PC-3 (cell line): Measurements from ENCODE around the gene CPZ. TPM values are rescaled to one million over a fixed set of nuclear protein-coding genes. Genes with fewer than 3 reads are reported as not detected.
"Not testable (repeated sequence)": the region's sequence is repeated elsewhere in the genome, so short reads cannot be mapped to it uniquely, and the experiment has no call there.

Experiments
- ATAC-seq: fragments of 200-7000 bp; cut with Tn5 transposase; 2 replicates; pipeline ENCODE4 v1.9.1; 2020; ENCODE audit warnings: mild to moderate bottlenecking, moderate library complexity
- BruUV-seq: library from RNA; stranded (reverse); fragments of 400-500 nt; replicated peaks from 2 replicates; lab custom pipeline; 2021; lab: Mats Ljungman, UMichigan
- CTCF ChIA-PET: fragments of 300-600 bp; sonication (Branson Sonifier 250); formaldehyde crosslinking; loops from one replicate; lab custom pipeline; 2022; ENCODE audit warnings: antibody characterized with exemption; lab: Charles Lee
- POLR2A ChIA-PET: fragments of 300-600 bp; sonication (Branson Sonifier 250); formaldehyde crosslinking; loops from one replicate; lab custom pipeline; 2022; ENCODE audit warnings: antibody characterized with exemption; ENCODE audit not compliant: unreplicated experiment; lab: Charles Lee
- DNase-seq: peaks from one replicate; pipeline ENCODE4 v3.0.0-alpha.2; 2015
- H2AFZ ChIP-seq: fragments of 300-600 bp; sonication (generic); 2 replicates; pipeline ENCODE4 v1.6.0; 2016; ENCODE audit warnings: antibody characterized with exemption, low read length
- H3F3A ChIP-seq: fragments of 300-600 bp; sonication (generic); one replicate; pipeline ENCODE4 v1.6.0; 2017; ENCODE audit warnings: antibody characterized with exemption, low read length, control low read depth, mild to moderate bottlenecking; ENCODE audit not compliant: unreplicated experiment
- H3K27ac ChIP-seq: fragments of 300-600 bp; sonication (generic); 2 replicates; pipeline ENCODE4 v1.5.1; 2016; ENCODE audit warnings: mild to moderate bottlenecking, low read length
- H3K27me3 ChIP-seq: fragments of 300-600 bp; sonication (generic); 2 replicates; pipeline ENCODE4 v1.6.1; 2016; ENCODE audit warnings: low read length, mixed read lengths
- H3K36me3 ChIP-seq: fragments of 300-600 bp; sonication (generic); 2 replicates; pipeline ENCODE4 v1.6.1; 2016; ENCODE audit warnings: low read depth, mixed run types, low read length, mixed read lengths
- H3K4me1 ChIP-seq: fragments of 300-600 bp; sonication (generic); 2 replicates; pipeline ENCODE4 v1.5.1; 2016; ENCODE audit warnings: low read length; ENCODE audit not compliant: insufficient read depth
- H3K4me2 ChIP-seq: fragments of 300-600 bp; sonication (generic); 2 replicates; pipeline ENCODE4 v1.6.0; 2016; ENCODE audit warnings: low read length
- H3K4me3 ChIP-seq: fragments of 300-600 bp; sonication (generic); 2 replicates; pipeline ENCODE4 v1.5.1; 2016; ENCODE audit warnings: mild to moderate bottlenecking, low read length, mixed read lengths
- H3K79me2 ChIP-seq: fragments of 300-600 bp; sonication (generic); 2 replicates; pipeline ENCODE4 v1.6.1; 2017; ENCODE audit warnings: low read length, mixed read lengths
- H3K9ac ChIP-seq: fragments of 300-600 bp; sonication (generic); 2 replicates; pipeline ENCODE4 v1.6.0; 2016; ENCODE audit warnings: mild to moderate bottlenecking, low read length
- H3K9me2 ChIP-seq: fragments of 300-600 bp; sonication (generic); replicated peaks from 2 replicates; pipeline ENCODE4 v1.6.1; 2016; ENCODE audit warnings: mixed run types, low read length, mixed read lengths
- H3K9me3 ChIP-seq: fragments of 300-600 bp; sonication (generic); 2 replicates; pipeline ENCODE4 v1.6.1; 2016; ENCODE audit warnings: low read length, mixed read lengths
- H4K20me1 ChIP-seq: fragments of 300-600 bp; sonication (generic); 2 replicates; pipeline ENCODE4 v1.6.1; 2016; ENCODE audit warnings: low read length, mixed read lengths
- EZH2 ChIP-seq: fragments of 300-600 bp; sonication (generic); IDR thresholded peaks from one replicate; pipeline ENCODE4 v1.6.1; 2017; ENCODE audit warnings: antibody characterized with exemption, mild to moderate bottlenecking, low read length; ENCODE audit not compliant: unreplicated experiment
- EZH2phosphoT487 ChIP-seq: fragments of 300-600 bp; sonication (generic); IDR thresholded peaks from 2 replicates; pipeline ENCODE4 v1.6.1; 2018; ENCODE audit warnings: mild to moderate bottlenecking, antibody characterized with exemption, low read length, borderline replicate concordance
- intact Hi-C: fragments of 100-400 bp; cut with micrococcal nuclease; formaldehyde crosslinking; loops from 2 replicates; pipeline ENCODE4 v1.9.0; 2023
- total RNA-seq: library from RNA; depleted of rRNA; stranded (reverse); fragments of >200 nt; gene quantifications from 2 replicates; pipeline ENCODE4 v1.2.3, GENCODE V29; 2014
- TF ChIP-seq, protein P1 (sequence below): fragments of 300-600 bp; sonication (generic); conservative IDR thresholded peaks from 2 replicates; pipeline ENCODE4 v1.5.1; 2017; ENCODE audit warnings: antibody characterized with exemption, low read depth, mild to moderate bottlenecking, low read length

CPZ gene
- total RNA-seq, 1 experiment from 2014 or later: 27.9 TPM

DNA sequence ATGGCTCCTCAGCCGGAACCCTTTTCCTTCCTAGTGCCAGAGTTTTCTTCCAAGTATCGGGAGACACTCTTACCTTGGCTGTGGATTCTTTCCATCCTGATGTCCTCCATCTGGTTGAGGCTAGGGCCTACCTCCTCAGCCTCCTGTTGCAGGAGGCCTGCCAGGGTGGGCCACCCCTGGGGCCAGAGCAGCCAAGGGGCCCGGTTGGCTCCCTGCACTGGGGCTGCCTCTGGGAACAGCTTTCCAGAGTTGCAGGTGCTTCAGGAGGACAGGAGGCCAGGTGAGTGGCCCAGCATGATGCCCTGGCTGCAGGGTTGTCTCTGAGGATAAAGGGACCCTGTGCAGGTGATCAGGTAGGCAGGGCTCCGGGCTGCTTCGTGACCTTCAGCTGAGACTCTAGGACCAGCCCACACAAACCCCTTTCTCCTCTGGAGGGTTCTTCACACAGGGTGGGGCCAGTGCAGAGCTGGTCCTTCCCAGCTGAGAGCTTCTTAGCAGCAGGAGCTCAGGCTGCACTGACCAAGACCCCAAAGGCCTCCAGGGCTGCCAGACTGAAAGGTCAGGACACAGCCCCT, 17.7 kb upstream of the CPZ start:
- Histone ChIP-seq H3F3A (no peaks in the 10 kb centered on the region), H3K9me2 (no peaks in the 10 kb centered on the region), H3K9me3 (no peaks in the 10 kb centered on the region), H2AFZ (no peak overlapping the region), H3K4me3 (no peak overlapping the region), H3K4me1 (peaks cover 5% of the 10 kb centered on the region; the same call in 1 of the 2 replicates), H4K20me1 (no peaks in the 10 kb centered on the region), H3K4me2 (no peak overlapping the region), H3K36me3 (no peaks in the 10 kb centered on the region), H3K79me2 (no peaks in the 10 kb centered on the region), H3K27me3 (no peaks in the 10 kb centered on the region), H3K27ac (no peak overlapping the region), H3K9ac (no peak overlapping the region)
- no peak for DNase-seq
- intact Hi-C loops: no loop called here
- CTCF ChIA-PET: no interaction called here
- POLR2A ChIA-PET: no interaction called here
- TF ChIP-seq EZH2phosphoT487 (no peak), EZH2 (no peak)
- TF ChIP-seq, protein P1, sequence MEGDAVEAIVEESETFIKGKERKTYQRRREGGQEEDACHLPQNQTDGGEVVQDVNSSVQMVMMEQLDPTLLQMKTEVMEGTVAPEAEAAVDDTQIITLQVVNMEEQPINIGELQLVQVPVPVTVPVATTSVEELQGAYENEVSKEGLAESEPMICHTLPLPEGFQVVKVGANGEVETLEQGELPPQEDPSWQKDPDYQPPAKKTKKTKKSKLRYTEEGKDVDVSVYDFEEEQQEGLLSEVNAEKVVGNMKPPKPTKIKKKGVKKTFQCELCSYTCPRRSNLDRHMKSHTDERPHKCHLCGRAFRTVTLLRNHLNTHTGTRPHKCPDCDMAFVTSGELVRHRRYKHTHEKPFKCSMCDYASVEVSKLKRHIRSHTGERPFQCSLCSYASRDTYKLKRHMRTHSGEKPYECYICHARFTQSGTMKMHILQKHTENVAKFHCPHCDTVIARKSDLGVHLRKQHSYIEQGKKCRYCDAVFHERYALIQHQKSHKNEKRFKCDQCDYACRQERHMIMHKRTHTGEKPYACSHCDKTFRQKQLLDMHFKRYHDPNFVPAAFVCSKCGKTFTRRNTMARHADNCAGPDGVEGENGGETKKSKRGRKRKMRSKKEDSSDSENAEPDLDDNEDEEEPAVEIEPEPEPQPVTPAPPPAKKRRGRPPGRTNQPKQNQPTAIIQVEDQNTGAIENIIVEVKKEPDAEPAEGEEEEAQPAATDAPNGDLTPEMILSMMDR: no peak
- no TSS peak for BruUV-seq
- no peak for ATAC-seq

DNA sequence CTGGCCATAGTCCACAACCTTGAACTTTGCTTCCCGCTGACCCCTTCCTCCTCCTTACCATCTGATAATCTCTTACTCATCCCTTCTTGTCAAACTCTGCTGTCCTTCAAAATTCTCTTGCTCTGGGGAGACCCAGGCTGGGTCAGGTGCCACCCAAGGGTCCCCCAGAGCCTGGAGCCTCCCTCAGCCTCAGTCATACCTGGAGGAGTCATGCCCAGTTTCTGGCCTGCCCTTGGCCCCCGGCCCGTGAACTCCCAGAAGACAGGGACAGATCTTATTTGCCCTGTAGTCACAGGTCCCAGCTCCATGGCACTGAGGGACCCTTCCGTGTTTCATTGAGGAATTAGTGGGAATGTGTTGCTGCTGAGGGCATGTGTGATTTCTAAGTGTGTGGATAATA, 17.1 kb upstream of the CPZ start:
- ChIA-PET POLR2A (no interaction called here), CTCF (no interaction called here)
- DNase-seq: no peak
- no TSS peak for BruUV-seq
- no peak overlapping the region for H3K4me3 ChIP-seq
- no peak overlapping the region for H3K9ac ChIP-seq
- no peak overlapping the region for H2AFZ ChIP-seq
- no peaks in the 10 kb centered on the region for H4K20me1 ChIP-seq
- no peaks in the 10 kb centered on the region for H3K36me3 ChIP-seq
- no peak overlapping the region for H3K4me2 ChIP-seq
- H3K79me2 ChIP-seq: no peaks in the 10 kb centered on the region
- intact Hi-C loops: no loop called here
- no peaks in the 10 kb centered on the region for H3F3A ChIP-seq
- H3K4me1 ChIP-seq: peaks cover 5% of the 10 kb centered on the region; the same call in 1 of the 2 replicates
- ATAC-seq: no peak
- no peak overlapping the region for H3K27ac ChIP-seq
- H3K27me3 ChIP-seq: no peaks in the 10 kb centered on the region
- TF ChIP-seq EZH2phosphoT487 (no peak), EZH2 (no peak)
- TF ChIP-seq, protein P1: no peak
- H3K9me2 ChIP-seq: no peaks in the 10 kb centered on the region
- H3K9me3 ChIP-seq: no peaks in the 10 kb centered on the region

DNA sequence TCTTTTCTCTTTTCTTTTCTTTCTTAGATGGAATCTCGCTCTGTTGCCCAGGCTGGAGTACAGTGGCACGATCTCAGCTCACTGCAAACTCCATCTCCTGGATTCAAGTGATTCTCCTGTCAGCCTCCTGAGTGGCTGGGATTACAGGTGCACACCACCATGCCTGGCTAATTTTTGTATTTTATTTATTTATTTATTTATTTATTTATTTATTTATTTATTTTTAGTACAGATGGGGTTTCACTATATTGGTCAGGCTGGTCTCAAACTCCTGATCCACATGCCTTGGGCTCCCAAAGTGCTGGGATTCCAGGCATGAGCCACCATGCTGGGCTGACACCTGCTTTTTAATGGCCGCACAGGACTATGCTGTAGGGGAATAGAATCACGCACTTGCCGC, 16.0 kb upstream of the CPZ start:
- DNase-seq, POLR2A ChIA-PET, H3K4me2 ChIP-seq, H4K20me1 ChIP-seq, H3F3A ChIP-seq, H3K36me3 ChIP-seq, H3K9me2 ChIP-seq, ATAC-seq, H2AFZ ChIP-seq, H3K9me3 ChIP-seq, CTCF ChIA-PET, H3K9ac ChIP-seq, H3K27ac ChIP-seq, BruUV-seq, H3K27me3 ChIP-seq, intact Hi-C loops, H3K79me2 ChIP-seq, H3K4me1 ChIP-seq, H3K4me3 ChIP-seq: not testable (repeated sequence)
